Loucy (cell line): Measurements from ENCODE around the gene SERPINB8.

Source experiments
- EZH2phosphoT487 ChIP-seq: fragments of 200-600 bp; IDR thresholded peaks from 2 replicates; pipeline ENCODE4 v1.6.1; 2018; ENCODE audit warnings: antibody characterized with exemption, mild to moderate bottlenecking, moderate library complexity, borderline replicate concordance
- TF ChIP-seq, protein P1 (sequence below): fragments of 200-600 bp; sonication (generic); conservative IDR thresholded peaks from 2 replicates; pipeline ENCODE4 v1.5.1; 2014; ENCODE audit warnings: mild to moderate bottlenecking, antibody characterized with exemption, low read length

GRCh38 chr18:63977040-63977439, 7.2 kb downstream of the SERPINB8 start:
- TF ChIP-seq, protein P1, sequence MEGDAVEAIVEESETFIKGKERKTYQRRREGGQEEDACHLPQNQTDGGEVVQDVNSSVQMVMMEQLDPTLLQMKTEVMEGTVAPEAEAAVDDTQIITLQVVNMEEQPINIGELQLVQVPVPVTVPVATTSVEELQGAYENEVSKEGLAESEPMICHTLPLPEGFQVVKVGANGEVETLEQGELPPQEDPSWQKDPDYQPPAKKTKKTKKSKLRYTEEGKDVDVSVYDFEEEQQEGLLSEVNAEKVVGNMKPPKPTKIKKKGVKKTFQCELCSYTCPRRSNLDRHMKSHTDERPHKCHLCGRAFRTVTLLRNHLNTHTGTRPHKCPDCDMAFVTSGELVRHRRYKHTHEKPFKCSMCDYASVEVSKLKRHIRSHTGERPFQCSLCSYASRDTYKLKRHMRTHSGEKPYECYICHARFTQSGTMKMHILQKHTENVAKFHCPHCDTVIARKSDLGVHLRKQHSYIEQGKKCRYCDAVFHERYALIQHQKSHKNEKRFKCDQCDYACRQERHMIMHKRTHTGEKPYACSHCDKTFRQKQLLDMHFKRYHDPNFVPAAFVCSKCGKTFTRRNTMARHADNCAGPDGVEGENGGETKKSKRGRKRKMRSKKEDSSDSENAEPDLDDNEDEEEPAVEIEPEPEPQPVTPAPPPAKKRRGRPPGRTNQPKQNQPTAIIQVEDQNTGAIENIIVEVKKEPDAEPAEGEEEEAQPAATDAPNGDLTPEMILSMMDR: no peak
- no peak for TF ChIP-seq EZH2phosphoT487
